Measurements from ENCODE around the gene ZNF554. TPM values are rescaled to one million over a fixed set of nuclear protein-coding genes. Genes with fewer than 3 reads are reported as not detected.

Gene ZNF554
- total RNA-seq, 1 experiment from 2014 or later: 5.9 TPM

GRCh38 chr19:2810141-2811091, 9.3 kb upstream of the ZNF554 start:
- no peaks in the 10 kb centered on the region for H3K9me3 Mint-ChIP-seq
- Histone ChIP-seq H3K9me3 (ENCODE audit: control insufficient read depth, low read depth, low read length) (no peaks in the 10 kb centered on the region), H3K56ac (ENCODE audit: insufficient read length, low read depth, low read length) (no peak overlapping the region), H3K4ac (ENCODE audit: low read depth, low read length) (no peak overlapping the region), H3K27me3 (ENCODE audit: insufficient read depth, low read length) (no peaks in the 10 kb centered on the region), H3T11ph (ENCODE audit: low read length) (no peak overlapping the region), H3K23me2 (ENCODE audit: insufficient read length, low read depth, low read length, poor library complexity, severe bottlenecking) (no peaks in the 10 kb centered on the region), H2BK120ac (ENCODE audit: low read depth, low read length, poor library complexity, severe bottlenecking) (no peak overlapping the region), H2AFZ (ENCODE audit: low read length) (no peak overlapping the region), H3K4me1 (ENCODE audit: insufficient read depth, low read length) (no peaks in the 10 kb centered on the region), H4K20me1 (ENCODE audit: control insufficient read depth, insufficient read depth, insufficient read length) (no peaks in the 10 kb centered on the region), H3K9ac (ENCODE audit: extremely low read depth, insufficient read length, low read length) (no peak overlapping the region), H2BK15ac (ENCODE audit: low read depth, low read length) (no peak overlapping the region), H2BK12ac (ENCODE audit: insufficient read length, low read depth, low read length) (no peak overlapping the region), H4K8ac (replicated peaks; ENCODE audit: insufficient read length, low read depth, low read length) (no peak overlapping the region), H3K27ac (ENCODE audit: insufficient read length, low read depth, low read length) (no peak overlapping the region), H4K91ac (ENCODE audit: insufficient read length, low read depth, low read length) (no peak overlapping the region), H4K5ac (ENCODE audit: insufficient read length, low read depth, low read length) (no peak overlapping the region), H3K23ac (ENCODE audit: insufficient read length, low read depth, low read length) (no peak overlapping the region), H3K79me2 (ENCODE audit: insufficient read depth, low read length) (no peaks in the 10 kb centered on the region), H3K18ac (ENCODE audit: insufficient read length, low read depth, low read length) (no peak overlapping the region), H3K14ac (ENCODE audit: insufficient read depth, low read length) (no peak overlapping the region; the same call in 1 of the 2 replicates), H3K79me1 (ENCODE audit: insufficient read depth, low read depth, low read length, poor library complexity, severe bottlenecking) (no peaks in the 10 kb centered on the region), H2BK20ac (ENCODE audit: low read depth, low read length, poor library complexity, severe bottlenecking) (no peak overlapping the region), H2BK5ac (ENCODE audit: insufficient read length, low read length) (no peak overlapping the region), H2AK5ac (ENCODE audit: insufficient read length, low read length) (no peak overlapping the region), H3K4me2 (ENCODE audit: insufficient read depth, insufficient read length, low read length) (no peak overlapping the region)
- H3K27me3 Mint-ChIP-seq (ENCODE audit: low read depth): no peaks in the 10 kb centered on the region; the same call in 1 of the 2 replicates
- no peaks in the 10 kb centered on the region for H3K4me1 Mint-ChIP-seq
- no peak overlapping the region for H3K4me3 Mint-ChIP-seq
- peaks cover 19 to 54% (median 38%) of the 10 kb centered on the region in 3 experiments for H3K36me3 Mint-ChIP-seq (ENCODE audit: insufficient read depth in 1 of 3, low read depth in 3 of 3)
- H3K27ac Mint-ChIP-seq: no peak overlapping the region
- TF ChIP-seq CTCF (conservative IDR thresholded peaks at IDR 0.05): no peak
- no peak for DNase-seq
- no CpG with 5 or more reads among the region's 58 CpGs for WGBS (ENCODE audit: extremely low coverage, insufficient read length, low lambda C conversion rate)
